Astrocyte of the spinal cord (primary cell): ENCODE measurements around the gene EXOC6.
"Not testable (repeated sequence)": the region's sequence is repeated elsewhere in the genome, so short reads cannot be mapped to it uniquely, and the experiment has no call there.

ENCODE experiments used
- DNase-seq: peaks from one replicate; pipeline ENCODE4 v3.0.0; 2011; ENCODE audit warnings: low read depth, low spot score
- H3K4me3 ChIP-seq: 2 replicates; pipeline ENCODE4 v1.5.1; 2011; ENCODE audit warnings: low read depth, mild to moderate bottlenecking, low read length, moderate library complexity
- in situ Hi-C: cut with HindIII; loops from 2 replicates; pipeline ENCODE4 v1.10.0; 2017; ENCODE audit warnings: low sequenced_read_pairs
- TF ChIP-seq, protein P1 (sequence below): IDR thresholded peaks from 2 replicates; pipeline ENCODE4 v1.5.1; 2012; ENCODE audit warnings: low read depth, mild to moderate bottlenecking, low read length, inconsistent platforms

EXOC6 gene

DNA sequence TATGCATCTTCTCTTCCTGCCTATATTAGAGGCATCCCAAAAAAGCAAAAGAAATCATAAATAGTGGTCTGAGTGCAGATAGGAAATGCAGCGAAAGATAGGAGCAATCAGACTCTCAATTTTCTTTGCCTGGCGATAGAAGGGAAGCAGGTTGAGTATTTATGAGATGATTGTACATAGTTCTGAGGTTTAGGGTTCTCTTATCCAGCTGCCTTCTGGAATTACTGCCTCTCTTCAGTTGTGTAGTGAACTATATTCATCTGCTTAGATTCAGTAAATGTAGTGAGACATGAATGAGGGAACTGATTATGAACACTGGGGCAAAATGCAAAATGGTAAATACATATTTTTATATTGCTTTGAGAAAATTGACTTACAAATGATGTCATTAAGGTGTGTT is 119.3 kb downstream of the EXOC6 start:
- TF ChIP-seq, protein P1, sequence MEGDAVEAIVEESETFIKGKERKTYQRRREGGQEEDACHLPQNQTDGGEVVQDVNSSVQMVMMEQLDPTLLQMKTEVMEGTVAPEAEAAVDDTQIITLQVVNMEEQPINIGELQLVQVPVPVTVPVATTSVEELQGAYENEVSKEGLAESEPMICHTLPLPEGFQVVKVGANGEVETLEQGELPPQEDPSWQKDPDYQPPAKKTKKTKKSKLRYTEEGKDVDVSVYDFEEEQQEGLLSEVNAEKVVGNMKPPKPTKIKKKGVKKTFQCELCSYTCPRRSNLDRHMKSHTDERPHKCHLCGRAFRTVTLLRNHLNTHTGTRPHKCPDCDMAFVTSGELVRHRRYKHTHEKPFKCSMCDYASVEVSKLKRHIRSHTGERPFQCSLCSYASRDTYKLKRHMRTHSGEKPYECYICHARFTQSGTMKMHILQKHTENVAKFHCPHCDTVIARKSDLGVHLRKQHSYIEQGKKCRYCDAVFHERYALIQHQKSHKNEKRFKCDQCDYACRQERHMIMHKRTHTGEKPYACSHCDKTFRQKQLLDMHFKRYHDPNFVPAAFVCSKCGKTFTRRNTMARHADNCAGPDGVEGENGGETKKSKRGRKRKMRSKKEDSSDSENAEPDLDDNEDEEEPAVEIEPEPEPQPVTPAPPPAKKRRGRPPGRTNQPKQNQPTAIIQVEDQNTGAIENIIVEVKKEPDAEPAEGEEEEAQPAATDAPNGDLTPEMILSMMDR, result no peak

DNA sequence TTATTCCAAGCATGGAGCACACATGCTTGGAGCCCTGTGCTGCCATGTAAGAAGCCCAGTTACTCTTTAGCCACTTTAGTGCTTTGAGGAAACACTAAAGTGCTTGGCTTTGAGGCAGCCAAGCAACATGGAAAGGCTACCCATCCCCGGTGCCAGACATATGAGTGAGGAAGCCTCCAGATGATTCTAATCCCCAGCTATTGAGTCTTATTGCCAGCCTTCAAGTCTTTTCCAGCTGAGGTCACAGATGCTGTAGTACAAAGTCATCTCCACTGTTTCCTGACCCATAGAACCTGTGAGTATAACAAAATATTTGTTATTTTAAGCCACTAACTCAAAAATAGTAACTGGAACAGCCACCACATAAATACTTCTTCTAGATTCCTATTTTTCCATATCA is 120.8 kb downstream of the EXOC6 start:
- DNase-seq, result no peak
- in situ Hi-C loops, result no loop called here
- TF ChIP-seq, protein P1, result no peak
- H3K4me3 ChIP-seq, result no peak overlapping the region

More for the DNA sequence above, 119.3 kb downstream of the EXOC6 start:
- in situ Hi-C loops, result no loop called here
- H3K4me3 ChIP-seq, result no peak overlapping the region
- no peak for DNase-seq

DNA sequence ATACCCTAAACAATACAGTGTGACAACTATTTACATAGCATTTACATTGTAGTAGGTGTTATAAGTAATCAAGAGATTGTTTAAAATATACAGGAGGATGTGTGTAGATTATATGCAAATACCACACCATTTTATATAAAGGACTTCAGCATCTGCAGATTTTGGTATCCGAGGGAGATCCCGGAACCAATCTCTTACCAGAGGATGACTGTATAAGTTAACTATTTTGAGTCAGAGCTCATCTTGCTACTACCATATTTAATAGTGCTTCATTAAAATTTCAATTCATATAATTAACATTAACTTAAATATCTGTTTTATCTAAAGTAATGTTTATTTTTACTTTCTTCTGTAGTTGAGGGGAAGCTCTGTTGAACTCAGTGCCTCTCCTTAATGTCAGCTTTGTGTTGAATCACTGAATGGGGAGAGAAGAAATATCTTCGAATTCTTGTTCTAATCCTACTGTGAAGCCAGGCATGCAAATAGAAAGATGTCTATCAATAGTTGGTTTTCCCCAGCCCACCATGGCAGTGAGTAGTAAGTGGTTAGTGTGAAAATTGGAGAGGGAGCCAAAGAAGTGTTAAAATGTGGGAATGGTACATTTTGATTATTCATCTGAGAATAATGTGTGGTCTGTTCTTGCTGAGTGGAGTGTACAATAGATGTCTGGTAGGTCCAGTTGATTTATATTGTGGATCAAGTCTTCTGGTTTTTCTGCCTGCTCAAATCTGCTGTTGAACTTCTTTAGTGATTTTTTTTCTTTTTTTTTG is 122.2 kb downstream of the EXOC6 start:
- no peak overlapping the region for H3K4me3 ChIP-seq
- in situ Hi-C loops, result no loop called here
- DNase-seq, result peak; percentile 71
- TF ChIP-seq, protein P1, result no peak

DNA sequence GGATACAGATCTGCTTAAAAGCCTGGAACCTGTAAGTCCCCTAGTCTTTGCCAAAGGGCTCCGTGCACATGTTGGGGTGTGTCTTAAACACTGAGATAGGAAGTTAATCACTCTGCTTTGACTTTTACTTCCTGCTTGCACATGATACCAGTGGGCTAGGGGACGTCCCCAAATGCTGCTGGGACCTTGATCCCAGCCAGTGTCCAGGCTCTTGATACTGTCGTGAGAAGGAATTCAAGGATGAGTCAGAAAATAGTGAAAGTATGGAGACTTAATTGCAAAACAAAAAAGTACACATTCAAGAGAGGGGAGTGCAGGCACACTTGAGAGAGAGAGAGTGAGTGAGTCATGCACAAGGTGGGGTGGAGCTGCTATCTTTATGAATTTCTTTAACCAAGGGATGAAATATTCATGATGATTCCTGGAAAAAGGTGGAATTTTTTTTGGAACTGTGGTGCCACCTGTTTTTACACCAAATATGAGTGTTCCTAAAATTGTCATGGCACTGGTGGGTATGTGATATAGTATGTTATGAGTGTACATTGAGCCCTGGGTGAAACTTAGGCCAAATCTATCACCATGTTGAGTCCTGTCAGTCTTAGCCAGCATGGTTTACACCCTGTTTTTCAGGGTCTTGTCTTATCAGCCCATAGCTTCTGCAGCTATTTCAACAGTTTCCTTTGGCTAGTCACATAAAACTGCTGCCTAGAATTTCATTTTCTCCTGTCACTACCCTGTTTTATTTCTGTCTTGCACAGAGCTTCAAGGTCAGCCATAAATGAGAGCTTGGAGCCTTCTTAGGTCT is 123.9 kb downstream of the EXOC6 start:
- TF ChIP-seq, protein P1, result no peak
- in situ Hi-C loops, result no loop called here
- no peak overlapping the region for H3K4me3 ChIP-seq
- peak; percentile 65 for DNase-seq

- no peak for DNase-seq
- in situ Hi-C loops, result no loop called here
- H3K4me3 ChIP-seq, result no peak overlapping the region
- TF ChIP-seq, protein P1, result no peak
Observed at GRCh38 chr10:92972886-92973285, 124.6 kb downstream of the EXOC6 start.

DNA sequence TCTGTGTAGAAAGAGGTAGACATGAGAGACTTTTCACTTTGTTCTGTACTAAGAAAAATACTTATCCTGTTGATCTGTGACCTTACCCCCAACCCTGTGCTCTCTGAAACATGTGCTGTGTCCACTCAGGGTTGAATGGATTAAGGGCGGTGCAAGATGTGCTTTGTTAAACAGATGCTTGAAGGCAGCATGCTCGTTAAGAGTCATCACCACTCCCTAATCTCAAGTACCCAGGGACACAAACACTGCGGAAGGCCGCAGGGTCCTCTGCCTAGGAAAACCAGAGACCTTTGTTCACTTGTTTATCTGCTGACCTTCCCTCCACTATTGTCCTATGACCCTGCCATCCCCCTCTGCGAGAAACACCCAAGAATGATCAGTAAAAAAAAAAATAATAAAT is 128.0 kb downstream of the EXOC6 start:
- DNase-seq, in situ Hi-C loops, H3K4me3 ChIP-seq: not testable (repeated sequence)

GRCh38 chr10:92989250-92989649 is 140.9 kb downstream of the EXOC6 start:
- in situ Hi-C loops, result no loop called here
- TF ChIP-seq, protein P1, result no peak
- DNase-seq, result no peak
- no peak overlapping the region for H3K4me3 ChIP-seq
